HepG2 (cell line): ENCODE measurements around the gene HS6ST2. TPM values are rescaled to one million over a fixed set of nuclear protein-coding genes. Genes with fewer than 3 reads are reported as not detected.
A peak's percentile ranks its signal among the peaks of the same experiment; 100 is the strongest.

Source experiments
- ERF ChIP-seq: IDR thresholded peaks from 2 replicates; pipeline ENCODE4 v1.6.1; 2018; ENCODE audit warnings: missing biosample characterization, missing genetic modification reagents
- FOXJ3 ChIP-seq: sonication (generic); formaldehyde crosslinking; IDR thresholded peaks from 2 replicates; pipeline ENCODE4 v1.4.0; 2020; ENCODE audit warnings: missing genetic modification reagents, mild to moderate bottlenecking, borderline replicate concordance
- GFI1 ChIP-seq: sonication (generic); formaldehyde crosslinking; IDR thresholded peaks from 2 replicates; pipeline ENCODE4 v1.5.0; 2020; ENCODE audit warnings: missing genetic modification reagents, mild to moderate bottlenecking, borderline replicate concordance
- GTF3A ChIP-seq: sonication (generic); formaldehyde crosslinking; conservative IDR thresholded peaks from 2 replicates; pipeline ENCODE4 v1.4.0; 2020; ENCODE audit warnings: mild to moderate bottlenecking, missing genetic modification reagents
- ISL2 ChIP-seq: sonication (generic); formaldehyde crosslinking; IDR thresholded peaks from 2 replicates; pipeline ENCODE4 v1.5.0; 2020; ENCODE audit warnings: missing genetic modification reagents
- NCOR1 ChIP-seq: fragments of 200-600 bp; sonication (generic); IDR thresholded peaks from 2 replicates; pipeline ENCODE4 v1.7.0; 2017; ENCODE audit warnings: antibody characterized with exemption, low read length, borderline replicate concordance
- NFIC ChIP-seq: IDR thresholded peaks from 2 replicates; pipeline ENCODE4 v1.6.1; 2012; ENCODE audit warnings: mild to moderate bottlenecking, low read length, inconsistent platforms
- NR2F1 ChIP-seq, 2 experiments: fragments of 450-650 bp in 1 of 2; formaldehyde crosslinking in 1 of 2; IDR thresholded peaks; 2 replicates each; pipeline versions ENCODE4 v1.5.0 to v1.6.1; 2016 to 2020; ENCODE audit warnings: mild to moderate bottlenecking in 1 of 2, missing compliant biosample characterization in 1 of 2, missing genetic modification reagents in 1 of 2, moderate library complexity in 1 of 2
- NR2F6 ChIP-seq, 2 experiments: IDR thresholded peaks; 2 replicates each; pipeline ENCODE4 v1.6.1; 2016; ENCODE audit warnings: antibody characterized with exemption in 1 of 2, mild to moderate bottlenecking in 1 of 2
- ONECUT2 ChIP-seq: sonication (generic); formaldehyde crosslinking; IDR thresholded peaks from 2 replicates; pipeline ENCODE4 v1.4.0; 2020; ENCODE audit warnings: missing genetic modification reagents
- PHF8 ChIP-seq: sonication (generic); formaldehyde crosslinking; IDR thresholded peaks from 2 replicates; pipeline ENCODE4 v1.5.0; 2020; ENCODE audit warnings: missing genetic modification reagents
- REXO4 ChIP-seq: sonication (generic); formaldehyde crosslinking; IDR thresholded peaks from 2 replicates; pipeline ENCODE4 v1.8.0; 2022; ENCODE audit warnings: missing genetic modification reagents, mild to moderate bottlenecking, borderline replicate concordance
- SMARCE1 ChIP-seq: fragments of 450-650 bp; IDR thresholded peaks from 2 replicates; pipeline ENCODE4 v1.6.1; 2017; ENCODE audit warnings: borderline replicate concordance
- SOX6 ChIP-seq, 2 experiments: fragments of 450-650 bp in 1 of 2; sonication (generic) in 1 of 2; formaldehyde crosslinking in 1 of 2; IDR thresholded peaks; 2 replicates each; pipeline versions ENCODE4 v1.4.0 to v1.6.1; 2017 to 2020; ENCODE audit warnings: antibody characterized with exemption in 1 of 2, mild to moderate bottlenecking in 1 of 2, missing genetic modification reagents in 1 of 2
- TARDBP ChIP-seq: sonication (generic); formaldehyde crosslinking; IDR thresholded peaks from 2 replicates; pipeline ENCODE4 v1.8.0; 2022; ENCODE audit warnings: mild to moderate bottlenecking, missing genetic modification reagents
- TBX2 ChIP-seq: sonication (generic); formaldehyde crosslinking; IDR thresholded peaks from 2 replicates; pipeline ENCODE4 v1.5.0; 2020; ENCODE audit warnings: missing genetic modification reagents, mild to moderate bottlenecking, borderline replicate concordance
- YEATS4 ChIP-seq: sonication (generic); formaldehyde crosslinking; IDR thresholded peaks from 2 replicates; pipeline ENCODE4 v1.4.0; 2020; ENCODE audit warnings: missing genetic modification reagents, borderline replicate concordance
- ZFP36L1 ChIP-seq: sonication (generic); formaldehyde crosslinking; IDR thresholded peaks from 2 replicates; pipeline ENCODE4 v1.8.0; 2022; ENCODE audit warnings: mild to moderate bottlenecking, missing genetic modification reagents, moderate library complexity
- ZMYM2 ChIP-seq: sonication (generic); formaldehyde crosslinking; IDR thresholded peaks from 2 replicates; pipeline ENCODE4 v1.8.0; 2022; ENCODE audit warnings: mild to moderate bottlenecking, missing genetic modification reagents
- ZNF460 ChIP-seq: sonication (generic); formaldehyde crosslinking; IDR thresholded peaks from 2 replicates; pipeline ENCODE4 v1.5.1; 2020; ENCODE audit warnings: missing genetic modification reagents, mild to moderate bottlenecking, borderline replicate concordance
- ZNF556 ChIP-seq: sonication (generic); formaldehyde crosslinking; IDR thresholded peaks from 2 replicates; pipeline ENCODE4 v1.4.0; 2020; ENCODE audit warnings: mild to moderate bottlenecking, missing genetic modification reagents, borderline replicate concordance
- ZNF589 ChIP-seq: sonication (generic); formaldehyde crosslinking; conservative IDR thresholded peaks from 2 replicates; pipeline ENCODE4 v1.8.0; 2022; ENCODE audit warnings: mild to moderate bottlenecking, moderate library complexity, missing genetic modification reagents
- ZNF776 ChIP-seq: sonication (generic); formaldehyde crosslinking; IDR thresholded peaks from 2 replicates; pipeline ENCODE4 v1.4.0; 2020; ENCODE audit warnings: mild to moderate bottlenecking, missing genetic modification reagents
- ZNF788 ChIP-seq: sonication (generic); formaldehyde crosslinking; IDR thresholded peaks from 2 replicates; pipeline ENCODE4 v1.5.0; 2020; ENCODE audit warnings: mild to moderate bottlenecking, missing genetic modification reagents, borderline replicate concordance
- polyA plus RNA-seq, 8 experiments: library from polyadenylated mRNA; depleted of rRNA in 3 of 8; stranded (reverse) in 7 of 8; unstranded in 1 of 8; fragments of >200 nt; fragmentation: Illumina TruSeq in 4 of 8; extraction: Trizol in 4 of 8; gene quantifications; 2 replicates each; pipeline versions ENCODE4 v1.2.1 to v1.2.3, GENCODE V29; 2011 to 2016; ENCODE audit warnings: low read depth in 4 of 8, missing spikeins in 1 of 8, mixed read lengths in 1 of 8; ENCODE audit not compliant: insufficient read depth in 1 of 8
- total RNA-seq, 5 experiments: library from RNA; depleted of rRNA; stranded (reverse); fragments of >200 nt; fragmentation: Illumina TruSeq; extraction: Trizol; gene quantifications; 2 replicates each; pipeline ENCODE4 v1.2.3, GENCODE V29; 2016; ENCODE audit warnings: low read depth in 1 of 5
- TF ChIP-seq, protein P1 (sequence below): sonication (generic); formaldehyde crosslinking; IDR thresholded peaks from 2 replicates; pipeline ENCODE4 v1.5.1; 2020; ENCODE audit warnings: mild to moderate bottlenecking, moderate library complexity, missing genetic modification reagents
- TF ChIP-seq, protein P2 (sequence below): sonication (generic); formaldehyde crosslinking; IDR thresholded peaks from 2 replicates; pipeline ENCODE4 v1.4.0; 2020; ENCODE audit warnings: missing genetic modification reagents, borderline replicate concordance
- TF ChIP-seq, protein P3 (sequence below): IDR thresholded peaks from 2 replicates; pipeline ENCODE4 v1.6.1; 2016; ENCODE audit warnings: low read depth, borderline replicate concordance

HS6ST2 gene
- total and polyA plus RNA-seq, 2 of the 13 experiments (the other 11 are each of a cell fraction or from before 2014, with no cell fraction given): 0.05 TPM; not detected in 1

DNA sequence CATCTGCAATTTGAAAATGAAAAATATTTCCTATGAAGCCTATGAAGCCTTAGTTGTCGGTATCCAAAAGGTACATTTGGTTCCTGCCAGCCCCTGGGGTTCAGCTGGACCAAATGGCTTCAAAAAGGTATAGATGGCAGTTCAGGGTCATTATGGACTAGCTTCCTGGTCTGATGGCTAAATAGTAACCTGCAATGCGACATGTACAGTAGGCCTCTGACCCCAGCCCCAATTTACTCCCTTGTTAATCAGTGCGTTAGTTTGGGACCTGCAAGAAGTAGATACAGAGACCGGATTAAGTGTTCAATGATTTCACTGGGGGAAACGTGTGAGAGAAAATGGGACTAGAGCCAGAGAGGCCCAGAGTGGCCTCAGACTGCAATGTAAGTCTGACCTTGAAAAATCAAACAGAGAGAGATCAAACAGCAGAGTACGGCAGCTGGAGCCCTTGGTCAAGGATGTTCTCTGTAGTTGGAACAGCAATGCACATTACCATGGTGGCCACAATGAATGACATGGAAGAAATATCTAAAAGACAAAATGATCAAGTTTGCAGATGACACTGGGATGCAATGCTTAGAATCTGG lies 354.6 kb downstream of the HS6ST2 start (continued):
- no peak for TF ChIP-seq SMARCE1
- TF ChIP-seq ZMYM2 (CRISPR knock-in tag): peak; percentile 87
- peak; percentile 72 for TF ChIP-seq GFI1
- TF ChIP-seq ERF (CRISPR knock-in tag): 0 out of 2 replicates have a peak, but pooled peaks have one; percentile 32
- TF ChIP-seq NFIC: peak; percentile 66; the same call in 1 of the 2 replicates
- no peak for TF ChIP-seq ZFP36L1 (CRISPR knock-in tag)
- no peak for TF ChIP-seq GTF3A
- no peak for TF ChIP-seq YEATS4 (CRISPR knock-in tag)
- TF ChIP-seq TARDBP (CRISPR knock-in tag): peak; percentile 61
- no peak for TF ChIP-seq ZNF589 (CRISPR knock-in tag)
- TF ChIP-seq ZNF460 (CRISPR knock-in tag): no peak
- TF ChIP-seq PHF8 (CRISPR knock-in tag): no peak
- TF ChIP-seq ZNF776: no peak
- TF ChIP-seq, protein P1, sequence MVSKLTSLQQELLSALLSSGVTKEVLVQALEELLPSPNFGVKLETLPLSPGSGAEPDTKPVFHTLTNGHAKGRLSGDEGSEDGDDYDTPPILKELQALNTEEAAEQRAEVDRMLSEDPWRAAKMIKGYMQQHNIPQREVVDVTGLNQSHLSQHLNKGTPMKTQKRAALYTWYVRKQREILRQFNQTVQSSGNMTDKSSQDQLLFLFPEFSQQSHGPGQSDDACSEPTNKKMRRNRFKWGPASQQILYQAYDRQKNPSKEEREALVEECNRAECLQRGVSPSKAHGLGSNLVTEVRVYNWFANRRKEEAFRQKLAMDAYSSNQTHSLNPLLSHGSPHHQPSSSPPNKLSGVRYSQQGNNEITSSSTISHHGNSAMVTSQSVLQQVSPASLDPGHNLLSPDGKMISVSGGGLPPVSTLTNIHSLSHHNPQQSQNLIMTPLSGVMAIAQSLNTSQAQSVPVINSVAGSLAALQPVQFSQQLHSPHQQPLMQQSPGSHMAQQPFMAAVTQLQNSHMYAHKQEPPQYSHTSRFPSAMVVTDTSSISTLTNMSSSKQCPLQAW (CRISPR knock-in tag): 0 out of 2 replicates have a peak, but pooled peaks have one; percentile 20
- no peak for TF ChIP-seq SOX6 (IDR thresholded peaks at IDR 0.05)
- TF ChIP-seq SOX6 (CRISPR knock-in tag; IDR thresholded peaks at IDR 0.05): peak; percentile 74
- TF ChIP-seq, protein P2, sequence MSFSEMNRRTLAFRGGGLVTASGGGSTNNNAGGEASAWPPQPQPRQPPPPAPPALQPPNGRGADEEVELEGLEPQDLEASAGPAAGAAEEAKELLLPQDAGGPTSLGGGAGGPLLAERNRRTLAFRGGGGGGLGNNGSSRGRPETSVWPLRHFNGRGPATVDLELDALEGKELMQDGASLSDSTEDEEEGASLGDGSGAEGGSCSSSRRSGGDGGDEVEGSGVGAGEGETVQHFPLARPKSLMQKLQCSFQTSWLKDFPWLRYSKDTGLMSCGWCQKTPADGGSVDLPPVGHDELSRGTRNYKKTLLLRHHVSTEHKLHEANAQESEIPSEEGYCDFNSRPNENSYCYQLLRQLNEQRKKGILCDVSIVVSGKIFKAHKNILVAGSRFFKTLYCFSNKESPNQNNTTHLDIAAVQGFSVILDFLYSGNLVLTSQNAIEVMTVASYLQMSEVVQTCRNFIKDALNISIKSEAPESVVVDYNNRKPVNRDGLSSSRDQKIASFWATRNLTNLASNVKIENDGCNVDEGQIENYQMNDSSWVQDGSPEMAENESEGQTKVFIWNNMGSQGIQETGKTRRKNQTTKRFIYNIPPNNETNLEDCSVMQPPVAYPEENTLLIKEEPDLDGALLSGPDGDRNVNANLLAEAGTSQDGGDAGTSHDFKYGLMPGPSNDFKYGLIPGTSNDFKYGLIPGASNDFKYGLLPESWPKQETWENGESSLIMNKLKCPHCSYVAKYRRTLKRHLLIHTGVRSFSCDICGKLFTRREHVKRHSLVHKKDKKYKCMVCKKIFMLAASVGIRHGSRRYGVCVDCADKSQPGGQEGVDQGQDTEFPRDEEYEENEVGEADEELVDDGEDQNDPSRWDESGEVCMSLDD: no peak
- 0 out of 2 replicates have a peak, but pooled peaks have one; percentile 46 for TF ChIP-seq ONECUT2
- 0 out of 2 replicates have a peak, but pooled peaks have one; percentile 34 for TF ChIP-seq ZNF788
- no peak for TF ChIP-seq REXO4 (CRISPR knock-in tag)
- TF ChIP-seq FOXJ3 (CRISPR knock-in tag): peak; percentile 33; the same call in 1 of the 2 replicates
- 0 out of 4 replicates have a peak, but pooled peaks of 1 of the 2 experiments have one; percentile 26 for TF ChIP-seq NR2F1 (CRISPR knock-in tag; IDR thresholded peaks at IDR 0.05)
- TF ChIP-seq NR2F6 (IDR thresholded peaks at IDR 0.05): peak; percentile 65
- peak; percentile 69; the same call in 1 of the 2 replicates for TF ChIP-seq NR2F6 (CRISPR knock-in tag; IDR thresholded peaks at IDR 0.05)
- TF ChIP-seq ZNF556 (CRISPR knock-in tag): no peak
- peak; percentile 84 for TF ChIP-seq ISL2 (CRISPR knock-in tag)
- TF ChIP-seq TBX2 (CRISPR knock-in tag): peak; percentile 87
- peak; percentile 73; the same call in 1 of the 2 replicates for TF ChIP-seq NCOR1
- TF ChIP-seq, protein P3, sequence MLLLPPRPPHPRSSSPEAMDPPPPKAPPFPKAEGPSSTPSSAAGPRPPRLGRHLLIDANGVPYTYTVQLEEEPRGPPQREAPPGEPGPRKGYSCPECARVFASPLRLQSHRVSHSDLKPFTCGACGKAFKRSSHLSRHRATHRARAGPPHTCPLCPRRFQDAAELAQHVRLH: no peak
